ENCODE results near the gene ZSCAN5B. TPM values are rescaled to one million over a fixed set of nuclear protein-coding genes. Genes with fewer than 3 reads are reported as not detected.
"Not testable (repeated sequence)": the region's sequence is repeated elsewhere in the genome, so short reads cannot be mapped to it uniquely, and the experiment has no call there.

The ZSCAN5B gene
- total and polyA plus RNA-seq, 11 donors = 0.04 TPM; not detected in 10

GRCh38 chr19:56221851-56222250 is 24.3 kb upstream of the ZSCAN5B start:
- Histone ChIP-seq H3K9me3 (no peaks in the 10 kb centered on the region), H3K27ac (no peak overlapping the region), H3K27me3 (peaks cover 0 to 9% (median 4%) of the 10 kb centered on the region in 9 donors), H3K4me1 (peaks cover 0 to 10% (median 6%) of the 10 kb centered on the region in 12 donors), H3K36me3 (peaks cover 0 to 13% (median 0%) of the 10 kb centered on the region in 9 donors), H3K4me3 (no peak overlapping the region)
- DNase-seq (no peak), ATAC-seq (no peak)
- TF ChIP-seq CTCF (IDR thresholded peaks at IDR 0.05) = no peak
- TF ChIP-seq POLR2A (IDR thresholded peaks at IDR 0.05) = no peak
- WGBS, 4 donors = 87 to 92% (median 90%) methylated on average over 13 to 14 of the region's 14 CpGs
- intact Hi-C loops (cut with DNase I) = no loop called here

- ATAC-seq; intact Hi-C loops (cut with DNase I); H3K27ac ChIP-seq; DNase-seq; H3K9me3 ChIP-seq; H3K4me3 ChIP-seq: not testable (repeated sequence)
- TF ChIP-seq CTCF (IDR thresholded peaks at IDR 0.05) = peak in 1 of 12 donors; percentile 8
- Histone ChIP-seq H3K4me1 (peaks cover 0 to 10% (median 6%) of the 10 kb centered on the region in 12 donors), H3K27me3 (peaks cover 0 to 13% (median 4%) of the 10 kb centered on the region in 9 donors), H3K36me3 (peaks cover 0 to 13% (median 0%) of the 10 kb centered on the region in 9 donors)
- WGBS, 4 donors = 58 to 71% (median 62%) methylated on average over 9 of the region's 9 CpGs
Measured at GRCh38 chr19:56221442-56221841, 23.9 kb upstream of the ZSCAN5B start.

- Histone ChIP-seq H3K27ac (no peak overlapping the region), H3K36me3 (peaks cover 0 to 13% (median 0%) of the 10 kb centered on the region in 9 donors), H3K27me3 (peaks cover 0 to 14% (median 4%) of the 10 kb centered on the region in 9 donors), H3K4me1 (peaks cover 0 to 10% (median 6%) of the 10 kb centered on the region in 12 donors), H3K9me3 (no peaks in the 10 kb centered on the region), H3K4me3 (no peak overlapping the region)
- intact Hi-C loops (cut with DNase I) = no loop called here
- DNase-seq = no peak
- no peak for ATAC-seq
- TF ChIP-seq POLR2A (IDR thresholded peaks at IDR 0.05) (no peak), CTCF (IDR thresholded peaks at IDR 0.05) (no peak)
- WGBS, 4 donors = 74 to 89% (median 85%) methylated on average over 10 of the region's 10 CpGs
Measured at GRCh38 chr19:56218961-56219360, 21.4 kb upstream of the ZSCAN5B start.

- TF ChIP-seq CTCF (IDR thresholded peaks at IDR 0.05) (no peak), POLR2A (IDR thresholded peaks at IDR 0.05) (no peak)
- 4 to 18% (median 5%) methylated on average over 28 to 79 of the region's 79 CpGs for WGBS, 4 donors
- Histone ChIP-seq H3K27me3 (peaks cover 0 to 14% (median 4%) of the 10 kb centered on the region in 9 donors), H3K9me3 (no peaks in the 10 kb centered on the region), H3K36me3 (peaks cover 0 to 6% (median 0%) of the 10 kb centered on the region in 9 donors), H3K27ac (no peak overlapping the region), H3K4me1 (peaks cover 0 to 10% (median 6%) of the 10 kb centered on the region in 12 donors), H3K4me3 (peak overlapping the region; percentile 14 to 57 (median 49))
- intact Hi-C loops (cut with DNase I) = no loop called here
- peak in 3 of 5 donors; percentile 21 to 60 (median 31) for DNase-seq
- peak in 2 of 4 donors; percentile 33 to 52 for ATAC-seq
Measured at GRCh38 chr19:56217039-56217949, 19.7 kb upstream of the ZSCAN5B start.

Data from heart left ventricle (tissue), 16 donors.